Activated naive CD8-positive, alpha-beta T cell treated with anti-CD3 and anti-CD28 coated beads, Interleukin-2, amount 10 ng/mL, durations not matched to agents 7 days and 5 days (primary cell): Measurements from ENCODE around the gene GNG12. TPM values are rescaled to one million over a fixed set of nuclear protein-coding genes. Genes with fewer than 3 reads are reported as not detected.

Source experiments
- ATAC-seq: fragments of 150-1000 bp; cut with Tn5 transposase; one replicate; pipeline ENCODE4 v1.10.0; 2021; ENCODE audit warnings: low read depth, moderate library complexity
- POLR2A ChIA-PET: fragments of 350-600 bp; sonication (Branson Sonifier 250); formaldehyde crosslinking; loops from one replicate; lab custom pipeline; 2021; ENCODE audit warnings: antibody characterized with exemption; lab: Charles Lee
- DNase-seq: peaks from one replicate; pipeline ENCODE4 v3.0.0; 2021
- H3K27ac Mint-ChIP-seq: one replicate; pipeline ENCODE4 v1.8.0; 2022; ENCODE audit warnings: mild to moderate bottlenecking, mixed read lengths
- H3K27me3 Mint-ChIP-seq: one replicate; pipeline ENCODE4 v1.8.0; 2022; ENCODE audit warnings: mild to moderate bottlenecking, moderate library complexity, mixed read lengths
- H3K36me3 Mint-ChIP-seq: one replicate; pipeline ENCODE4 v1.8.0; 2021; ENCODE audit warnings: mild to moderate bottlenecking, mixed read lengths
- H3K4me1 Mint-ChIP-seq: one replicate; pipeline ENCODE4 v1.8.0; 2021; ENCODE audit warnings: mixed read lengths
- H3K4me3 Mint-ChIP-seq: one replicate; pipeline ENCODE4 v1.8.0; 2022; ENCODE audit warnings: mild to moderate bottlenecking, moderate library complexity, mixed read lengths
- H3K9me3 Mint-ChIP-seq: one replicate; pipeline ENCODE4 v1.8.0; 2021; ENCODE audit warnings: mixed read lengths
- total RNA-seq, 2 experiments: library from RNA; stranded (reverse); gene quantifications; one replicate each; pipeline ENCODE4 v1.2.3, GENCODE V29; 2021

The GNG12 gene
- total RNA-seq, 2 experiments from 2014 or later: not detected

DNA sequence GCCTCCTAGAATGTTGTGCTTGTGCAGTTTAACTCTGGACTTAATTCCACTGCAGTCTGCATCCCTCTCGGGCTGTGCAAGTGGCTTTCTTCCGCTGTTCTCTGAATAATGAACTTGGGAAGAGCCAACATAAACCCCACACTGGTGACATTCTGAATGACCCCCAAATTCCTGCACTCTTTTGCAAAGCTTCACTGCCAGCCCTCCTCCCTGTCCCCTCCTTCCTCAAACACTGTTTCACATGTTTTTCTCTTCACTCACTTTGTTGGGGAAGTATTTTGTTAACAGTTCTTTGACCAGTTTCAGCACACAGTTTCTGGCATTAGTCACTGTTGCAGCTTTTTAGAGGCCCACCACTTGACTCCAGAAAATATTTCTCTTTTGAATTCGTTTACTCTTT is 39.7 kb downstream of the GNG12 start:
- POLR2A ChIA-PET: no interaction called here
- no peak for ATAC-seq

DNA sequence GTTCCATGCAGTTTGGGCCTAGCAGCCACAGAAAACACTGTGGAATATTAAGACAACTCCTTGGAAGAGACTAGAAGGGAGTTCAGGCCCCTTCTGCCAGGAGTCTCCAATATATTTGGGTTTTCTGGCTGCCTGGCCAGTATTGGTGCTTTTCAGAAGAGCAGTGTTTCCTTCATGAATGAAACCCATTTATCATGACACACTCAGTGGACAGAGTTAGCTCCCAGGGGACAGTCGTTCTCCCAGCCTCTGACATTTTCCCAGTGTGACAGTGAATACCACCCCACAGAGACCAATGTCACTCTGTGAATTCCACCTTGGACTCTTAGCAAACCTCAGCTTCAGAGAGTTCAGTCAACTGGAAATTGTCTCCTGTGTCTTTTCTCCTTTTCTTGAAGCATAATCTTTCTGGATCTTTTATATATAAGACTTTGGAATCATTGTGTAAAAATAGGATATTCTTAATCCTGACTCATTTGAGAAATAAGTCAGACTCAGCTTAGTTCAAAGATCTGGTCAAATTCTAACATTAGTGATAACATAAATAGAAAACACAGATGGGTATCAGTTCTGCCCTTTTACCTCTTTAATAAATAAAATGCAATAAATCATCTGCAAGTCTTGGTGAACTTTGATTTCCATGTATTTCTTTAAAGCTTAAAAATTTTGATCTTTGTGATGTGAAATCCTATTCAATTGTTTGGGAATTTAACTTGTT is 40.4 kb downstream of the GNG12 start:
- ATAC-seq (no peak), DNase-seq (no peak)
- Mint-ChIP-seq H3K36me3 (no peaks in the 10 kb centered on the region), H3K27ac (no peak overlapping the region), H3K27me3 (peaks cover 21% of the 10 kb centered on the region), H3K9me3 (peaks cover 2% of the 10 kb centered on the region), H3K4me1 (no peaks in the 10 kb centered on the region), H3K4me3 (no peak overlapping the region)
- POLR2A ChIA-PET: no interaction called here

More for the DNA sequence above, 39.7 kb downstream of the GNG12 start:
- H3K27me3 Mint-ChIP-seq: peaks cover 21% of the 10 kb centered on the region
- H3K4me1 Mint-ChIP-seq: no peaks in the 10 kb centered on the region
- no peak overlapping the region for H3K4me3 Mint-ChIP-seq
- H3K9me3 Mint-ChIP-seq: peaks cover 2% of the 10 kb centered on the region
- H3K36me3 Mint-ChIP-seq: no peaks in the 10 kb centered on the region
- no peak for DNase-seq
- no peak overlapping the region for H3K27ac Mint-ChIP-seq

DNA sequence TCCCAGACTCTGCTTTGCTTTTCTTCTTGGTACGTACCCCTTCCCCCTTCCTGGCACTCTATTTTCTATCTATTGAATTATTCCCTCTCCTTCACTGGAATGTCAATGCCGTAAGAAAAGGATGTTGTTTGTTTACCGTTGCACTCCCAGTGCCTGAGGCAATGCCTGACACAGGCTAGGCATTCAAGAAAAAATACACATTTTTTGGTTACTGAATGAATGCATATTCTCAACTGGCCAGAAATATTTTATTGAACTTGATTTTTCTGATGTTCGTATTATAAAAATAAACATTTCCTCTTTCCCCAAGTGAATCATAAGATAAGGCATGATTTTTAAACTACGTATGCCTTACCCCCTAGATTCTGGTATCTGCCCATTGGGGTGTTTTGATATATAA is 41.2 kb downstream of the GNG12 start:
- DNase-seq: no peak
- POLR2A ChIA-PET: no interaction called here
- H3K36me3 Mint-ChIP-seq: no peaks in the 10 kb centered on the region
- no peaks in the 10 kb centered on the region for H3K4me1 Mint-ChIP-seq
- no peak overlapping the region for H3K27ac Mint-ChIP-seq
- no peak for ATAC-seq
- H3K27me3 Mint-ChIP-seq: peaks cover 21% of the 10 kb centered on the region
- no peak overlapping the region for H3K4me3 Mint-ChIP-seq
- H3K9me3 Mint-ChIP-seq: peaks cover 2% of the 10 kb centered on the region

DNA sequence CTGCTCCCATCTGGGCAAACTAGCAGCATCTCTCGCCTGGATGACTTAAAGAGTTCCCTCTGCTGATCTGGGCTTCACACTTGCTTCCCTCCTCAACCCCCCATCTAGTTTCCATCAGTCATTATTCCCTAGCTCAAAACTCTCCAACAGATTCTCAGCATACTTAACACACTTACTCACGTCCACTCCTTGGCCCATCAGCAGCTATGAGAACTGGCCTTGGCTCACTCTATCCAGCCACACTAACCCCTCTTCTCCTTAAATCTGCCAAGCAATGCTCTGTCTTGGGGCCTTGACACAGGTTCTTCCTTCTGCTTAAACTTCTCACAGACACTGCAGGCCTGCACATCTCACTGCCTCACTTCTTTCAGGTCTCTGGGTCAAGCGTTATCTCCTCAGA is 41.6 kb downstream of the GNG12 start:
- ATAC-seq: no peak
- DNase-seq: no peak
- H3K4me3 Mint-ChIP-seq: no peak overlapping the region
- H3K27me3 Mint-ChIP-seq: peaks cover 20% of the 10 kb centered on the region
- POLR2A ChIA-PET: no interaction called here
- no peak overlapping the region for H3K27ac Mint-ChIP-seq
- H3K9me3 Mint-ChIP-seq: peaks cover 2% of the 10 kb centered on the region
- H3K36me3 Mint-ChIP-seq: no peaks in the 10 kb centered on the region
- H3K4me1 Mint-ChIP-seq: no peaks in the 10 kb centered on the region

DNA sequence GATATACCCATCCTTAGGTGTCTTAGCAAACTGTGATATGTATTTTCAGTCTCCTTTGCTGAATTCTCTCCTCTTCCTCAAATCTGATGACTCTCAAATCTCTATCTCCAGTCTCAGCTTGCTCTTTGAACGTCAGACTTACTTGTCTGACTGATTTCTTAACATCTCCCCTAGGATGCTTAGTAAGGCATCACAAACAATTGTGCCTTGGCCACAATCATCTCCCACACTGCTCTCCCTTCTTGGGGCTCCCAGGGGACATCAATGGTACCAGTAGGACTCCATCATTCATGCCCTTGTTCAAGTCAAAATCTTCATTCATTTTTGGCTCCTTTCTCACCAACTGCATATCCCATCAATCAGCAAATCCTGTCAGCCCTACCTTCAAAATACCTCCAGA is 42.0 kb downstream of the GNG12 start:
- Mint-ChIP-seq H3K36me3 (no peaks in the 10 kb centered on the region), H3K9me3 (no peaks in the 10 kb centered on the region), H3K27ac (no peak overlapping the region), H3K4me1 (no peaks in the 10 kb centered on the region), H3K27me3 (peaks cover 18% of the 10 kb centered on the region), H3K4me3 (no peak overlapping the region)
- POLR2A ChIA-PET: no interaction called here
- no peak for ATAC-seq
- no peak for DNase-seq

DNA sequence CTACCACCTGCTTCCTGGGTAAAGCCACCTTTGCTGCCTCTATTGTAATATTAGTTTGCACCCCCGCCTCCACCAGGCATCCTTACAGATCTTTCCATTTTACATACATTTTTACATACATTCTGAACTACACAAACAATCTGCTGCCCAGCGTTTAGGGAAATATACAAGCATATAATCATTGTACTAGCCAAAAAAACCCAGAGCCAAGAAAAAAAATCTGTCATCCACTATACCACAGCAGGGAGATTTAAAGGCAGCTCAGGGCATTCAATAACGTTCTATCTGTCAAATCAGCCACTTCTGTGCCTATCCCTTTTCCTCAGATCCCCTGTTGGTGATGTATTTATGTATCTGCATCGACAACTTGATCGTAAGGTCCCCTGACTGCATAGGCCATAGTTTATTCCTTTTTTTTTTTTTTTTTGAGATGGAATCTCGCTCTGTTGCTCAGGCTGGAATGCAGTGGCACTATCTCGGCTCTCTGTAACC is 43.0 kb downstream of the GNG12 start:
- no peaks in the 10 kb centered on the region for H3K9me3 Mint-ChIP-seq
- no peaks in the 10 kb centered on the region for H3K4me1 Mint-ChIP-seq
- peaks cover 17% of the 10 kb centered on the region for H3K27me3 Mint-ChIP-seq
- POLR2A ChIA-PET: no interaction called here
- H3K27ac Mint-ChIP-seq: no peak overlapping the region
- DNase-seq (no peak), ATAC-seq (no peak)
- H3K36me3 Mint-ChIP-seq: no peaks in the 10 kb centered on the region
- no peak overlapping the region for H3K4me3 Mint-ChIP-seq

DNA sequence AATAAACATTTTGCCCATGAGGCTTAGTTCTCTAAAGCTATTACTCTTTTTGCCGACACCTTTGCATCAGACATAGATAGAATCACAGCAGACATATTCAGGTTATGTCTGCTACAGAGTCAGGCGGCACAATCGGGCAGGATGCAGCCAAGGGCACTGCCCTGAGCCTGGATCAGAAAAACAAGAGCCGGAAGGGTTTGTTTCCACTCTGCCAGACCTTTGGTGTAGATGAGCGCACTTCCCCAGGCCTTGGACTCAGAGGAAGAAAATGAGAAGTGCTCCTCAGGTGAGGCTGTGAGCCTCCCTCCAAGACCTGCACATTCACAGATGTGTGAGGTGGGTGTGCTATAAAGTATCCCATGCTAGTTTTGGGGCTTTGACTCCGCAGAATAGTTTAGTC is 43.7 kb downstream of the GNG12 start:
- ATAC-seq: no peak
- no peak overlapping the region for H3K4me3 Mint-ChIP-seq
- H3K4me1 Mint-ChIP-seq: no peaks in the 10 kb centered on the region
- H3K36me3 Mint-ChIP-seq: no peaks in the 10 kb centered on the region
- no peaks in the 10 kb centered on the region for H3K9me3 Mint-ChIP-seq
- no peak overlapping the region for H3K27ac Mint-ChIP-seq
- peaks cover 15% of the 10 kb centered on the region for H3K27me3 Mint-ChIP-seq
- POLR2A ChIA-PET: no interaction called here
- DNase-seq: no peak

DNA sequence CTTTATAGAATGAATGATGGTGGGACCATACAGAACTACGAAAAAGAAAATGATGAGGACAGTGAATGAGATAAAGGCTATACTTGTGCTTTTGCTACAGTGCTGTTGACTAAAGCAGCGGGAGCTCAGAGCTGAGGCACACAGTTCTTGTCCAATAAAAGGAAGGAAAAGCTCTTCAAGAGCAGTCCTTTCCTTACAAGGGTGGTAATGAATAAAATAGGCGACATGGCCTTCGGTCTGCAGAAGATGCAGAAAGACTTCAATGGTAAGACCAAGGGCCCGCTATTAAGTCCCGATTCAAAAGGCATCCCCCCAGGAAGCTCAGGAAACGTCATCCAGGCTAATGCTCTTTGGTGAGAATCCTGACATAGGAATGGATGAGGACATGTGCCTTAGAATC is 44.4 kb downstream of the GNG12 start:
- Mint-ChIP-seq H3K36me3 (no peaks in the 10 kb centered on the region), H3K27me3 (peaks cover 13% of the 10 kb centered on the region), H3K4me1 (no peaks in the 10 kb centered on the region), H3K27ac (no peak overlapping the region), H3K9me3 (no peaks in the 10 kb centered on the region), H3K4me3 (no peak overlapping the region)
- ATAC-seq: no peak
- POLR2A ChIA-PET: no interaction called here
- no peak for DNase-seq

DNA sequence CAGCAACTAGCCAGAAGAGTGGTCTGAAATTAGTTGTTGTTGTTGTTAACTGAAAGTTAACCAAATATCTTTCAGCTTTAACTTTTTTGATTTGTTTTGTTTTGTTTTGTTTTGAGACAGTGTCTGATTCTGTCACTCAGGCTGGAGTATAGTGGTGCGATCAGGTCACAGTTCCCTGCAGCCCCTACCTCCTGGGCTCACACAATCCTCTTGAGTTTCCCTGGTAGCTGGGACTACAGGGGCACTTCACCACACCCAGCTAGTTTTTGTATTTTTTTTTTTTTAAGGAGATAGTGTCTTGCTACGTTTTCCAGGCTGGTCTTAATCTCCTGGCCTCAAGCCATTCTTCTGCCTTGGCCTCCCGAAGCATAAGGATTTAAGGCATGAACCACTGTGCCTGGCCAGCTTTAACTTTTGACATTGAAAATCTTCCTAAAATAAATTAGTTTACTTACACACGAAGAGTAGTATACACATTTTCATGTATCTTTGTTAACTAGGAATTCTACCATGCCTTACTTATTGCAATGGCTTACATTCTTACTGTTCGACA is 45.0 kb downstream of the GNG12 start:
- no peaks in the 10 kb centered on the region for H3K36me3 Mint-ChIP-seq
- no peak overlapping the region for H3K4me3 Mint-ChIP-seq
- ATAC-seq (no peak), DNase-seq (no peak)
- POLR2A ChIA-PET: no interaction called here
- no peaks in the 10 kb centered on the region for H3K9me3 Mint-ChIP-seq
- no peak overlapping the region for H3K27ac Mint-ChIP-seq
- peaks cover 12% of the 10 kb centered on the region for H3K27me3 Mint-ChIP-seq
- no peaks in the 10 kb centered on the region for H3K4me1 Mint-ChIP-seq

DNA sequence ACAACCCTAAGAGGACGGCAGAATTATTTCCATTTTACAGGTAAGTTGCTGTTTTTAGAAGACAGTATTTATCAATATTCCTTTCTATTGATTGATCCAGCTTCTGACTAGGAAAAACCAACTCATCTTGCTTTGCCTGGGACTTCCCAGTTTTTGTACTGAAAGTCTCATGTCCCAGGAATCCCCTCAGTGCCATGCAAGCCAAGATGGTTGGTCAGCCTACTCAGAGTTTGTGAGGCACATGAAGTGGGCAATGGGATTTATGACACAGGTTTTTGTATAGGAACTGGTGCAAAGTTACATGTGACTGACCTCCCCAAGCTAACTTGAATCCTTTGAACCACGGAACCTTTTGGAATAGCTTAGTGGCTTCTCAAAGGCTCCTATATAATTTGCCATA is 45.5 kb downstream of the GNG12 start:
- ATAC-seq (no peak), DNase-seq (no peak)
- peaks cover 12% of the 10 kb centered on the region for H3K27me3 Mint-ChIP-seq
- no peak overlapping the region for H3K4me3 Mint-ChIP-seq
- H3K9me3 Mint-ChIP-seq: no peaks in the 10 kb centered on the region
- H3K36me3 Mint-ChIP-seq: no peaks in the 10 kb centered on the region
- POLR2A ChIA-PET: no interaction called here
- H3K4me1 Mint-ChIP-seq: no peaks in the 10 kb centered on the region
- H3K27ac Mint-ChIP-seq: no peak overlapping the region

DNA sequence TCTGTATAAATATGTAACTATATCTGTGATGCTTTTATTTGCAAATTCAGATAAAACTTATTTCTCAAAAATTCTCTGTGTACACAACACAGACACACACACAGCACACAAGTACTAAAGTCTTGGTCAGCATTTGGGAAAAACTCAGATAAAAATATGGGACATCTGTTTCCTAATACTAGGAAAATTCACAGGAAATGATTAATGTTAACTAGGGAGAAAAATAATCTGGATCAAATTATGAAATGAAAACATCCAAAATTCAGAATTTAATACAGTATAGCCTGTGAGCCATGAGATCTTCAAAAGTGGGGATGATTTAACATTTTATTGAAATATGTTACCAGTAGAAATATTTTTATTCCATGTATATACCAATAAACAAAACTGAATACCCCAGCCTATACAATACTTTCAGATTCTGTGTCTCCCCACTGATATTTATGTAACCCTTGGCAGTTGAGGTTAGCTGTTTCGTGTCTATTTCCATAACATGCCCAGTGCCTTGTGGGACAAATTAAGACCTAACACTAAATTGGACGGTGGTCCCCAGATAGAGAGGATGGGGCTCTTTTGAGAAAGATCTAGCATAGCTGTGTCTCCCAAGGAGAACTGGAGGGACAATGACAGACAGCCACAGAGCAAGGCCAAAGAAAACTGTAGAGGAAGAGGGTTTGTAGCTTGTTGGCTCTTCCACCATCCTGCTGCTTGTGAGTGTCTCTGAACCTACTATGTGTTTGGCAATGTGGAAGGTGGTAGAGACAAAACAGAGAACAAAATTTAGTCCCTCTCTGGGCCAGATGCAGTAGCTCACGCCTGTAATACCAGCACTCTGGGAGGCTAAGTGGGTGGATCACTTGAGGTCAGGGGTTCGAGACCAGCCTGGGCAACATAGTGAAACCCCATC is 47.2 kb downstream of the GNG12 start:
- no peak for ATAC-seq
- Mint-ChIP-seq H3K4me1 (no peaks in the 10 kb centered on the region), H3K27me3 (peaks cover 7% of the 10 kb centered on the region), H3K4me3 (no peak overlapping the region), H3K36me3 (no peaks in the 10 kb centered on the region), H3K27ac (no peak overlapping the region), H3K9me3 (no peaks in the 10 kb centered on the region)
- DNase-seq: no peak
- POLR2A ChIA-PET: no interaction called here

DNA sequence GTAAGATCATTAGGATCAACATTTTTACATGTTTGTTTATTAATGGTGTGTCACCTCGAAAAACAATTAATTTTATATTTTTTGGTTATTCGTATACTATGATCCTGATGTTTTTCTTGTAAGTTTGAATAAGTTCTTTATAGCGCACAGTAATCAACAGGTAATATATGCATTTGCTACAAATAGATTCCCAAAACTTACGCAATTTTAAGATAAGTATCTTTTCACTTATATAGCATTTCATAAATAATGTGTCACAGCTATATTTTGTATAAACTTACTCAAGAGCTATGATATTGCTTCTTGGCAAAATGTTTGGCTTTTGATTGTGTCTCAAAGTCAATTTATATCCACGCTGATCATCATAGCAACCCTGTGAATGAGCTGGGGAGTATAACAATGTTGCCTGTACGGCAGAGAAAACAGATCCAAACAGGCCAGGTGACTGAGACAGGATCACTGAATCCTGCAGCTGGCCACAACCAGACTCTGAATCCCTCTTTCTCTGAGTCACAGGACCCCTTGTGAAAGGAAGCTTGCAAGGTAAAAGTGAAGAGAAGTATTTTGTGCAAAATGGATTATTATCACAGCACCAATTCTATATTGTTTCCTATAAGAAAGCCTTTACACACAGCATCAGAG is 48.6 kb downstream of the GNG12 start:
- H3K4me3 Mint-ChIP-seq: no peak overlapping the region
- POLR2A ChIA-PET: no interaction called here
- no peak overlapping the region for H3K27ac Mint-ChIP-seq
- no peaks in the 10 kb centered on the region for H3K9me3 Mint-ChIP-seq
- H3K27me3 Mint-ChIP-seq: peaks cover 4% of the 10 kb centered on the region
- no peak for DNase-seq
- H3K36me3 Mint-ChIP-seq: no peaks in the 10 kb centered on the region
- no peak for ATAC-seq
- H3K4me1 Mint-ChIP-seq: no peaks in the 10 kb centered on the region

DNA sequence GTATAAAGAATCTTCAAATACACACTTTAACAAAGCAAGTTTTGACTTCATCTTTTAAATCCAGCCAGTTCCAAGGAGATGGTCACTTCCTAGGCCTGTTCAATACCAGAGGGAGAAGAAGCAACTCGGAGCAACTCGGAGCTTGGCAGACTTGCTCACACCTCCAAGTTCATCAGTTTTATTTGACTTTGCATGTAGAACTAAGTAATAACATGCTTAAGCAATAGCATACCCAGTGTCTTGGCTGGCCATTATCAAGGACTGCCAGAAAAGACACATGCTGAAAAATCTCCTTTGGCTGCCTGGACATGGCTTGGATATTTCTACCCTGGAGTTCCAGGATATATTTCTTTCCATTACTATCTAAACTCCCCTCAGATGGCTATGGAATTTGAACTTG is 52.6 kb downstream of the GNG12 start:
- DNase-seq (no peak), ATAC-seq (no peak)
- peaks cover 7% of the 10 kb centered on the region for H3K27me3 Mint-ChIP-seq
- H3K4me3 Mint-ChIP-seq: no peak overlapping the region
- POLR2A ChIA-PET: no interaction called here
- H3K36me3 Mint-ChIP-seq: no peaks in the 10 kb centered on the region
- H3K9me3 Mint-ChIP-seq: no peaks in the 10 kb centered on the region
- no peak overlapping the region for H3K27ac Mint-ChIP-seq
- no peaks in the 10 kb centered on the region for H3K4me1 Mint-ChIP-seq
